Activated T-cell treated with anti-CD3 and anti-CD28 coated beads, Interleukin-2, amount 50 U/mL, for 4 hours (primary cell): Measurements from ENCODE around the gene OR2H1. TPM values are rescaled to one million over a fixed set of nuclear protein-coding genes. Genes with fewer than 3 reads are reported as not detected.

Source experiments
- ATAC-seq, 2 donors: fragments of 200-7000 bp; cut with Tn5 transposase; one replicate each; pipeline ENCODE4 v1.10.0; 2021
- DNase-seq: peaks from one replicate; pipeline ENCODE4 v3.0.0-alpha.2; 2020
- H3K27me3 Mint-ChIP-seq: one replicate; pipeline ENCODE4 v1.8.0; 2021; ENCODE audit warnings: low read depth, mixed read lengths
- H3K36me3 Mint-ChIP-seq: one replicate; pipeline ENCODE4 v1.8.0; 2022; ENCODE audit warnings: mixed read lengths; ENCODE audit not compliant: insufficient read depth
- H3K4me1 Mint-ChIP-seq: one replicate; pipeline ENCODE4 v1.8.0; 2021; ENCODE audit warnings: low read depth, mixed read lengths
- H3K4me3 Mint-ChIP-seq: one replicate; pipeline ENCODE4 v1.8.0; 2021; ENCODE audit warnings: mild to moderate bottlenecking, moderate library complexity, mixed read lengths
- H3K9me3 Mint-ChIP-seq: one replicate; pipeline ENCODE4 v1.8.0; 2021; ENCODE audit warnings: mixed read lengths
- total RNA-seq, 3 donors: library from RNA; stranded (reverse); gene quantifications; one replicate each; pipeline ENCODE4 v1.2.1, GENCODE V29; 2021

OR2H1 gene
- total RNA-seq, 3 donors from 2014 or later, result not detected

DNA sequence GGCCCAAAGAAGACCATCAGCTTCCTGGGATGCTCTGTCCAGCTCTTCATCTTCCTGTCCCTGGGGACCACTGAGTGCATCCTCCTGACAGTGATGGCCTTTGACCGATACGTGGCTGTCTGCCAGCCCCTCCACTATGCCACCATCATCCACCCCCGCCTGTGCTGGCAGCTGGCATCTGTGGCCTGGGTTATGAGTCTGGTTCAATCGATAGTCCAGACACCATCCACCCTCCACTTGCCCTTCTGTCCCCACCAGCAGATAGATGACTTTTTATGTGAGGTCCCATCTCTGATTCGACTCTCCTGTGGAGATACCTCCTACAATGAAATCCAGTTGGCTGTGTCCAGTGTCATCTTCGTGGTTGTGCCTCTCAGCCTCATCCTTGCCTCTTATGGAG is 5.1 kb downstream of the OR2H1 start:
- Mint-ChIP-seq H3K9me3 (no peaks in the 10 kb centered on the region), H3K4me1 (no peaks in the 10 kb centered on the region), H3K27me3 (peaks cover 15% of the 10 kb centered on the region), H3K4me3 (no peak overlapping the region), H3K36me3 (no peaks in the 10 kb centered on the region)
- DNase-seq (no peak), ATAC-seq (no peak)

GRCh38 chr6:29465279-29465678 is 8.3 kb downstream of the OR2H1 start:
- DNase-seq (no peak), ATAC-seq (no peak)
- peaks cover 14% of the 10 kb centered on the region for H3K27me3 Mint-ChIP-seq
- no peaks in the 10 kb centered on the region for H3K36me3 Mint-ChIP-seq
- H3K4me1 Mint-ChIP-seq, result no peaks in the 10 kb centered on the region
- no peaks in the 10 kb centered on the region for H3K9me3 Mint-ChIP-seq
- H3K4me3 Mint-ChIP-seq, result no peak overlapping the region

GRCh38 chr6:29465801-29466200 is 8.8 kb downstream of the OR2H1 start:
- Mint-ChIP-seq H3K36me3 (no peaks in the 10 kb centered on the region), H3K4me1 (no peaks in the 10 kb centered on the region), H3K4me3 (no peak overlapping the region), H3K27me3 (peaks cover 14% of the 10 kb centered on the region), H3K9me3 (no peaks in the 10 kb centered on the region)
- DNase-seq, result no peak
- ATAC-seq, result no peak

- Mint-ChIP-seq H3K4me1 (no peaks in the 10 kb centered on the region), H3K9me3 (no peaks in the 10 kb centered on the region), H3K36me3 (no peaks in the 10 kb centered on the region), H3K27me3 (peaks cover 14% of the 10 kb centered on the region), H3K4me3 (no peak overlapping the region)
- ATAC-seq, result no peak
- no peak for DNase-seq
Measured at GRCh38 chr6:29466241-29466640, 9.3 kb downstream of the OR2H1 start.

- no peak for DNase-seq
- Mint-ChIP-seq H3K36me3 (no peaks in the 10 kb centered on the region), H3K4me1 (no peaks in the 10 kb centered on the region), H3K4me3 (no peak overlapping the region), H3K9me3 (no peaks in the 10 kb centered on the region), H3K27me3 (peaks cover 26% of the 10 kb centered on the region)
- no peak for ATAC-seq
Measured at GRCh38 chr6:29474996-29475395, 18.0 kb downstream of the OR2H1 start.

- DNase-seq (no peak), ATAC-seq (no peak)
- Mint-ChIP-seq H3K4me3 (no peak overlapping the region), H3K4me1 (no peaks in the 10 kb centered on the region), H3K36me3 (no peaks in the 10 kb centered on the region), H3K9me3 (peaks cover 4% of the 10 kb centered on the region), H3K27me3 (peaks cover 26% of the 10 kb centered on the region)
Measured at GRCh38 chr6:29477923-29478450, 21.0 kb downstream of the OR2H1 start.

DNA sequence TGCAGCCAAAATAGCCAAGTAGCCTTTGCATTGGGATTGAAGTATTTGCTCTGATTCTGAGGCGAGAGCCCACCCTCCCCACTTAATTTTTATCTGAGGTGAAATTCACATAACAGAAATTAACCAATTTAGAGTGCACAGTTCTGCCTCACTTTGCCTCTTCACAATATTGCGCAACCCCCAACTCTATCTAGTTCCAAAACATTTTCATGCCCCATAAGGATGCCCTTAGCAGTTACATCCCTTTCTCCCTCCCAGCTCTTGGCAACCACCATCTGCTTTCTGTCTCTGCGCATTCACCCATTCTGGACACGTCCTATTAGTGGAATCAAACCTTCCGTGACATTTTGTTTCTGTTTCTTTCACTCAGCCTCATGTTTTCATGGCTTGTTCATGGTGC is 21.8 kb downstream of the OR2H1 start:
- ATAC-seq, result no peak
- no peaks in the 10 kb centered on the region for H3K4me1 Mint-ChIP-seq
- no peak for DNase-seq
- H3K27me3 Mint-ChIP-seq, result peaks cover 22% of the 10 kb centered on the region
- peaks cover 4% of the 10 kb centered on the region for H3K9me3 Mint-ChIP-seq
- no peak overlapping the region for H3K4me3 Mint-ChIP-seq
- no peaks in the 10 kb centered on the region for H3K36me3 Mint-ChIP-seq

DNA sequence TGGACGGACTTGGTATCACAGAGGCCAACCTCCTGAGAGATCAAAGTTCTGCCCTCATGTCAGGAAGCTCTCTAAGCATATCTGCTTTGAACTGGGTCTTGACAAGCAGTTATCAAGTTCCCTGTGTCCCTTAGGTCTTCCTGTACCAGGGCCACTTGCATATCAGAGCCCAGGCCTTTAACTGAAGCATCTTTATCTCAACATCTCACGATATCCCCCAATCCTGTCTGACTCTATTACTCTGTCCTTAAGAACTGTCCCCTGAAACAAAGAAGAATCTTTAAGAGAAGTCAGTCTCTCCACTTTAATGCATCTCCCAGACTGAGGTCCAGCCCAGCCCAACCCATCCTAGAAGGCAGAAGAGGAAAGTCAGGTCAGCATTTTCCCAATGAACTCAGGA is 22.6 kb downstream of the OR2H1 start:
- Mint-ChIP-seq H3K27me3 (peaks cover 22% of the 10 kb centered on the region), H3K9me3 (peaks cover 4% of the 10 kb centered on the region), H3K4me3 (no peak overlapping the region), H3K36me3 (no peaks in the 10 kb centered on the region), H3K4me1 (no peaks in the 10 kb centered on the region)
- no peak for DNase-seq
- no peak for ATAC-seq

DNA sequence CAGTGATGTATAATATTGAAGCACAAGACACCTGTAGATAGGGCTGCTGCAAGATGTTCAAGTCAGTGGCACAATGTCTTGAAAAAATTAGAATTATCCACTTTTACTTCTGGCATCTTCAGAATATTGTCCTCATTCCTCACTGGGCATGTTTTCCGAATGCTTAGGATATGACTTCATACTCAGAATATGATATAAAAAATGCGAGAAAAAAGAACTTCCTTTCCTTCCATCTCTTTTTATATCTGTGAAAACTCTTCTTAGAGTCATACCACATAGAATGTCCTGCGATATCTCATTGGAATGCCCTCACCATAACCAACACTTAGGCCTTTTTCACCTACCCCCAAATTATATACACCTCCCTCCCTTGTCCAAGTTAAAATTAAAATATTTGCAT is 26.2 kb downstream of the OR2H1 start:
- ATAC-seq, result no peak

GRCh38 chr6:29483735-29484134 is 26.8 kb downstream of the OR2H1 start:
- Mint-ChIP-seq H3K4me1 (no peaks in the 10 kb centered on the region), H3K4me3 (no peak overlapping the region), H3K9me3 (peaks cover 4% of the 10 kb centered on the region), H3K27me3 (peaks cover 13% of the 10 kb centered on the region), H3K36me3 (no peaks in the 10 kb centered on the region)
- ATAC-seq (no peak), DNase-seq (no peak)

More for the DNA sequence above, 26.2 kb downstream of the OR2H1 start:
- H3K4me3 Mint-ChIP-seq, result no peak overlapping the region
- peaks cover 13% of the 10 kb centered on the region for H3K27me3 Mint-ChIP-seq
- H3K36me3 Mint-ChIP-seq, result no peaks in the 10 kb centered on the region
- peaks cover 4% of the 10 kb centered on the region for H3K9me3 Mint-ChIP-seq
- H3K4me1 Mint-ChIP-seq, result no peaks in the 10 kb centered on the region
- DNase-seq, result no peak

- no peaks in the 10 kb centered on the region for H3K36me3 Mint-ChIP-seq
Measured at GRCh38 chr6:29486577-29486976, 29.6 kb downstream of the OR2H1 start.

DNA sequence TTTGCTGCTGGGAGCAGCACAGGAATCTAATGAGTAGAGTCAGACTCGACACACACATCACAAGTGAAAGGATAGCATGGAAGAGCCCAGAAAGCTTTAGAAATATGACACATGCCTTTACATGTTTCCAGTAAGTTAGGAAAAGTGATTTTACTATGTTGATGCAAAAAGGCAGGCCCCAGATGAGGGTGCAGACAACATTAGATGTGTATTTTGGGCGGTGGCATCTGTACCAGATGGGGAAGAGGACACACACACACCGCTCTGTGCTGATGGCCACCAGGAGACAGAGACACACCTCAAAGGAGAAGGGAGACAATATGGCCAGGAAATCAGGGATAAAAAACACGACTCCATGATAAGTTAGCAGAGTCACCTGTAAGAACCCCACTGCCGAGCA is 30.2 kb downstream of the OR2H1 start:
- DNase-seq, result no peak
- no peak for ATAC-seq
- H3K27me3 Mint-ChIP-seq, result peaks cover 12% of the 10 kb centered on the region
- no peaks in the 10 kb centered on the region for H3K4me1 Mint-ChIP-seq
- H3K36me3 Mint-ChIP-seq, result no peaks in the 10 kb centered on the region
- H3K9me3 Mint-ChIP-seq, result peaks cover 4% of the 10 kb centered on the region
- no peak overlapping the region for H3K4me3 Mint-ChIP-seq

More at GRCh38 chr6:29486577-29486976, 29.6 kb downstream of the OR2H1 start:
- H3K4me3 Mint-ChIP-seq, result no peak overlapping the region
- H3K4me1 Mint-ChIP-seq, result no peaks in the 10 kb centered on the region
- H3K9me3 Mint-ChIP-seq, result peaks cover 4% of the 10 kb centered on the region
- H3K27me3 Mint-ChIP-seq, result peaks cover 13% of the 10 kb centered on the region
- ATAC-seq (no peak), DNase-seq (no peak)

DNA sequence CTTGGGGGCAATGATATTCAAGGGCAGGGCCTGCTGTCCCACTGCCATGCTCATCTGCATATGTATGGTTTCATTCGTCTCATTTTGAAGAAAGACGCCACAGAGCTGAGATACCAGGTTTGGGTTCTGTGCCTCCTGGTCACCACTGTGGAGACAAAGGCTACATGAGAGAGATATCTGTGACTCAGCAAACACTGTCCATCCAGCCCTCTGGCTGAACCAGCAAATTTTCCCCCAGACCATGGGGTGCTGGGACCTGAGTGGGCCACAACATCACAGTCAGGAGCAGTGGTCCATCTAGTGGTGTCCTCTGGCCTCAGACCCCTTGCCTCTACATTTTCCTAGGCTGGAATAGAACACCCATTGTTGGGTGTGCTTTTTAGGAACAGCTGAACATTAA is 30.7 kb downstream of the OR2H1 start, which contains the start of gene MAS1L:
Gene MAS1L, minus strand, starts transcription at position 297 of the 400 bp plus-strand sequence. Its CDS starts 54 bp downstream, at position 243.
- H3K4me3 Mint-ChIP-seq, result no peak within 1 kb of the TSS
- H3K4me1 Mint-ChIP-seq, result no peaks in the 10 kb centered on the region
- H3K36me3 Mint-ChIP-seq, result no peaks in the 10 kb centered on the region
- ATAC-seq (no peak), DNase-seq (no peak)
- peaks cover 10% of the 10 kb centered on the region for H3K27me3 Mint-ChIP-seq
- H3K9me3 Mint-ChIP-seq, result no peaks in the 10 kb centered on the region

GRCh38 chr6:29488874-29489273 is 31.9 kb downstream of the OR2H1 start:
- Mint-ChIP-seq H3K4me3 (no peak overlapping the region), H3K9me3 (no peaks in the 10 kb centered on the region)
- no peak for ATAC-seq

DNA sequence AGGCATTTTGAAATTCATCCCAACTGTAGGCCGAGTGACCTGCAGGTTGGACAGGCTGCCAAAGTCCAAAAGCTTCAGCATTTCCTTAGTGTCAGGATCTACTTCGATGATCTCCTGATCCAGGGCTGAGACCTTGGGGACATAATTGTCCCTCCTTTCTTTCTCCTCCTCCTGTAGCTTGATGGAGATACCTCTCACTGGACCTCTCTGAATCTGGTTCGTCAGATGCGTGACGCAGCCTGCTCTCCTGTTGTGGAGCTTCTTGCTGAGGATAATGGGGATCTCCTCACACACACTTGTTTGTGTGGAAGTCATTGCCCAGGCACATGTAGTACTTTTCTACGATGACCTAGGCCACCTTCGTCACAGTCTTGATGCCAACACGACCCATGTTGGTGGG is 32.3 kb downstream of the OR2H1 start:
- Mint-ChIP-seq H3K4me1 (no peaks in the 10 kb centered on the region), H3K9me3 (no peaks in the 10 kb centered on the region), H3K36me3 (no peaks in the 10 kb centered on the region), H3K27me3 (peaks cover 8% of the 10 kb centered on the region), H3K4me3 (no peak overlapping the region)
- DNase-seq (no peak), ATAC-seq (no peak)

More at GRCh38 chr6:29488874-29489273, 31.9 kb downstream of the OR2H1 start:
- no peak for DNase-seq
- H3K36me3 Mint-ChIP-seq, result no peaks in the 10 kb centered on the region
- H3K4me1 Mint-ChIP-seq, result no peaks in the 10 kb centered on the region
- peaks cover 8% of the 10 kb centered on the region for H3K27me3 Mint-ChIP-seq

DNA sequence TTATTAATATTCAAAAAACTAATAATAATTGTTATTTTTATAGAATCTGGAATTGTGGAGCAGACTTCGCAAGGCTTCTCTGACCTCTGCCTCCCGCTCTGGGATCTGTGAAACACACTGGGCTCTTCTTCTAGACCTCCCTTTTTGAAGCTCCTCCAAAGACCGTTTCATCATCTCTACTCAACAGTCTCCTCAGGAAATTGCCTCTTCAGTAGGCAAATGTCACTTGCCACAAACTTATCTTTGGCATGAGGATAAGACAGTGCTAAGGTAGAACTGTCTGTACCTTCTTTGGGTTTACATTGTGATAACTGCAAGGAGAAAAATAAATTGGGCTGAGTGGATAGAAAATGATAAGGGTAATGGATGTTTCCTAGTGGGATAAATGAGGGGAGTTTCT is 33.1 kb downstream of the OR2H1 start:
- ATAC-seq, result no peak
- Mint-ChIP-seq H3K36me3 (no peaks in the 10 kb centered on the region), H3K9me3 (no peaks in the 10 kb centered on the region), H3K4me3 (no peak overlapping the region), H3K27me3 (peaks cover 13% of the 10 kb centered on the region), H3K4me1 (no peaks in the 10 kb centered on the region)
- no peak for DNase-seq
